Transverse colon (tissue), 4 donors: Measurements from ENCODE around the gene TNXB. TPM values are rescaled to one million over a fixed set of nuclear protein-coding genes. Genes with fewer than 3 reads are reported as not detected.

Source experiments
- DNase-seq: peaks from one replicate; pipeline ENCODE4 v3.0.0-alpha.2; 2019
- H3K27ac ChIP-seq, 4 donors: fragments of 200-600 bp; sonication (generic); 2 replicates each; pipeline ENCODE4 v1.5.1; 2016 to 2018; ENCODE audit warnings: inconsistent platforms in 4 of 4
- H3K27me3 ChIP-seq: fragments of 200-600 bp; sonication (generic); 2 replicates; pipeline ENCODE4 v1.5.1; 2017; ENCODE audit warnings: inconsistent platforms
- H3K36me3 ChIP-seq, 4 donors: fragments of 200-600 bp; sonication (generic); 2 replicates each; pipeline ENCODE4 v1.5.1; 2017 to 2019; ENCODE audit warnings: inconsistent platforms in 4 of 4
- H3K4me1 ChIP-seq, 4 donors: fragments of 200-600 bp; sonication (generic); 2 replicates each; pipeline ENCODE4 v1.5.1; 2017 to 2020; ENCODE audit warnings: inconsistent platforms in 4 of 4
- H3K4me3 ChIP-seq, 4 donors: fragments of 200-600 bp; sonication (generic); 1 replicate in 1 of 4; 2 replicates in 3 of 4; pipeline versions ENCODE4 v1.5.1 to v1.6.1; 2017 to 2019; ENCODE audit warnings: inconsistent platforms in 4 of 4
- H3K9me3 ChIP-seq, 2 donors: fragments of 200-600 bp; sonication (generic); 2 replicates each; pipeline ENCODE4 v1.5.1; 2017 to 2019; ENCODE audit warnings: inconsistent platforms in 2 of 2
- EP300 ChIP-seq: sonication (generic); formaldehyde crosslinking; IDR thresholded peaks from one replicate; pipeline ENCODE4 v1.6.1; 2017; ENCODE audit warnings: antibody characterized with exemption, low read depth
- POLR2A ChIP-seq: fragments of 450-650 bp; IDR thresholded peaks from one replicate; pipeline ENCODE4 v1.6.1; 2016; ENCODE audit warnings: antibody characterized with exemption, mild to moderate bottlenecking, moderate library complexity
- POLR2AphosphoS5 ChIP-seq, 3 donors: sonication (generic); formaldehyde crosslinking; IDR thresholded peaks; one replicate each; pipeline ENCODE4 v1.6.1; 2016; ENCODE audit warnings: antibody characterized with exemption in 3 of 3
- WGBS, 2 donors: methylation state at CpG; one replicate each; pipeline ENCODE4 v1.1.5; 2018; ENCODE audit warnings: low coverage in 1 of 2; 5-methylcytosine and 5-hydroxymethylcytosine counted together
- in situ Hi-C, 4 donors: fragments of 200-750 bp; cut with MboI; loops; one replicate each; pipeline versions ENCODE4 v1.15.0 to v1.15.1; 2017; ENCODE audit warnings: low sequenced_read_pairs in 3 of 4, low pct_ligation_motif_present in 1 of 4, low pct_unique_long_range_greater_than_20kb in 1 of 4
- intact Hi-C: fragments of 100-400 bp; cut with DNase I; formaldehyde crosslinking; loops from one replicate; pipeline ENCODE4 v1.15.1; 2023; ENCODE audit warnings: low total_unique reads
- total RNA-seq, 4 donors: library from RNA; depleted of rRNA; stranded (reverse); fragments of >200 nt; gene quantifications; one replicate each; pipeline ENCODE4 v1.1.0, GENCODE V29; 2016
- TF ChIP-seq, protein P1 (sequence below), 5 experiments: fragments of 200-600 bp in 3 of 5; fragments of 450-650 bp in 2 of 5; sonication (generic) in 3 of 5; IDR thresholded peaks; 1 replicate in 2 of 5; 2 replicates in 3 of 5; pipeline ENCODE4 v1.5.1; 2016 to 2017; ENCODE audit warnings: antibody characterized with exemption in 5 of 5, inconsistent platforms in 3 of 5, mild to moderate bottlenecking in 2 of 5, moderate library complexity in 1 of 5

The TNXB gene
- total RNA-seq, 4 donors from 2014 or later = 47.7 to 205 (median 66.2) TPM

- Histone ChIP-seq H3K27me3 (no peaks in the 10 kb centered on the region), H3K27ac (no peak overlapping the region), H3K36me3 (peaks cover 0 to 67% (median 17%) of the 10 kb centered on the region in 4 donors), H3K9me3 (no peaks in the 10 kb centered on the region), H3K4me3 (no peak overlapping the region), H3K4me1 (peaks cover 7 to 20% (median 10%) of the 10 kb centered on the region in 4 donors)
- TF ChIP-seq, protein P1, sequence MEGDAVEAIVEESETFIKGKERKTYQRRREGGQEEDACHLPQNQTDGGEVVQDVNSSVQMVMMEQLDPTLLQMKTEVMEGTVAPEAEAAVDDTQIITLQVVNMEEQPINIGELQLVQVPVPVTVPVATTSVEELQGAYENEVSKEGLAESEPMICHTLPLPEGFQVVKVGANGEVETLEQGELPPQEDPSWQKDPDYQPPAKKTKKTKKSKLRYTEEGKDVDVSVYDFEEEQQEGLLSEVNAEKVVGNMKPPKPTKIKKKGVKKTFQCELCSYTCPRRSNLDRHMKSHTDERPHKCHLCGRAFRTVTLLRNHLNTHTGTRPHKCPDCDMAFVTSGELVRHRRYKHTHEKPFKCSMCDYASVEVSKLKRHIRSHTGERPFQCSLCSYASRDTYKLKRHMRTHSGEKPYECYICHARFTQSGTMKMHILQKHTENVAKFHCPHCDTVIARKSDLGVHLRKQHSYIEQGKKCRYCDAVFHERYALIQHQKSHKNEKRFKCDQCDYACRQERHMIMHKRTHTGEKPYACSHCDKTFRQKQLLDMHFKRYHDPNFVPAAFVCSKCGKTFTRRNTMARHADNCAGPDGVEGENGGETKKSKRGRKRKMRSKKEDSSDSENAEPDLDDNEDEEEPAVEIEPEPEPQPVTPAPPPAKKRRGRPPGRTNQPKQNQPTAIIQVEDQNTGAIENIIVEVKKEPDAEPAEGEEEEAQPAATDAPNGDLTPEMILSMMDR (IDR thresholded peaks at IDR 0.05) = no peak
- TF ChIP-seq EP300 (no peak), POLR2AphosphoS5 (IDR thresholded peaks at IDR 0.05) (no peak), POLR2A (no peak)
- in situ Hi-C loops (no loop called here), intact Hi-C loops (no loop called here)
- WGBS, 2 donors = 92% methylated on average over 12 of the region's 12 CpGs; no CpG with 5 or more reads in 1 of the 2 donors
- DNase-seq = no peak
These were observed 11.5 kb upstream of the TNXB start for GRCh38 chr6:32120573-32121059.

DNA sequence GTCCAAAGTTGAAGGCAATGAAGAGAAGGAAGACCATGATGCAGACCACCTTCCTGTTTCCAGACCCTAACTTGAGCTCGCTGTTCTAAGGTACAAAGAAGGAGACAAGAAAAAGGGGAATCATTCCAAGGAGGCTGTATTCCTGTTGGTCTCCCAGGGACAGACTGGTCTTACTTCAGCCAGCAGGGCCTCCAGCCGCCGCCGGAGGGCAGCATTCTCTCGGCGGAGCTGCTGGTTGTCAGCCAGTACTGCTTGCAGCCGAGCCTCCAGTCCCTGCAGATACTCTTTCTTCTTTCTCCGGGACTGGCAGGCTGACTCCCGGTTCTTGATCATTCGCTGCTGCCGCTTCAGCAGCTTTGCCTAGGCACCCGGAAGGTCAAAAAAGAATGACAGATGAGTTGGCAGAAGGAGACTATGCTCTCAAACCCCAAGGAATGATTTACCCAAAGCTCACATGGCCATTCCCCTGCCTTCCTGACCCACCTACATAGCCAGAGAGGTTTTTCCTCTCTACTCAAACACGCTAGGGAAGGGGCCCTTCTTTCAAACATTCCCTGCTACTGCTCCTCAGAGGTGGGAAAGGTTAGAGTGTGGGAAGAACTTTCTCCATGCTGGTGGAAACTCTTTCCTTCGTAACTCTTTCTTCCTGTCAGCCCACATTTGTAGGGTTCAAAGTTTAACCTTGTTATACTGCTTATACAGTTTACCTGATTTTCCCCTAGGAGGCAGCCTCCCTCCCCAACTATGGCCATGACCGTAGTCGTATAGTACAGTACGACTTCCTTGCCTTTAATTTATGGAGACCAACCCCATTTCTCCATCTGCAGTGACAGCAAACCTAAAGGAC, 9.9 kb upstream of the TNXB start:
- 15 to 22% methylated on average over 5 to 17 of the region's 17 CpGs for WGBS, 2 donors
- no peaks in the 10 kb centered on the region for H3K27me3 ChIP-seq
- peak; percentile 90 for DNase-seq
- peaks cover 7 to 26% (median 12%) of the 10 kb centered on the region in 4 donors for H3K4me1 ChIP-seq
- H3K9me3 ChIP-seq = no peaks in the 10 kb centered on the region
- peaks cover 0 to 56% (median 17%) of the 10 kb centered on the region in 4 donors for H3K36me3 ChIP-seq
- TF ChIP-seq, protein P1 (IDR thresholded peaks at IDR 0.05) = peak; percentile 87 to 93 (median 89)
- peak in 2 of 3 donors; percentile 42 to 50 for TF ChIP-seq POLR2AphosphoS5 (IDR thresholded peaks at IDR 0.05)
- no peak for TF ChIP-seq EP300
- no peak for TF ChIP-seq POLR2A
- H3K4me3 ChIP-seq = peak overlapping the region in 1 of 4 donors; percentile 25
- in situ Hi-C loops (no loop called here), intact Hi-C loops (loop anchor here (2.0 kb wide), 1 partner anchor 36 kb away; the partner anchor contains the start of gene PPT2)
- H3K27ac ChIP-seq = peak overlapping the region; percentile 75 to 84 (median 78)

- TF ChIP-seq POLR2A = no peak
- TF ChIP-seq EP300 = no peak
- TF ChIP-seq, protein P1 (IDR thresholded peaks at IDR 0.05) = no peak
- TF ChIP-seq POLR2AphosphoS5 (IDR thresholded peaks at IDR 0.05) = no peak
- DNase-seq = no peak
- no peak overlapping the region for H3K4me3 ChIP-seq
- in situ Hi-C loops (no loop called here), intact Hi-C loops (no loop called here)
- no peaks in the 10 kb centered on the region for H3K27me3 ChIP-seq
- H3K27ac ChIP-seq = no peak overlapping the region
- WGBS, 2 donors = 92% methylated on average over 9 of the region's 9 CpGs; no CpG with 5 or more reads in 1 of the 2 donors
- H3K4me1 ChIP-seq = peaks cover 12 to 40% (median 19%) of the 10 kb centered on the region in 4 donors
- peaks cover 0 to 50% (median 17%) of the 10 kb centered on the region in 4 donors for H3K36me3 ChIP-seq
- no peaks in the 10 kb centered on the region for H3K9me3 ChIP-seq
These were observed 8.3 kb upstream of the TNXB start for GRCh38 chr6:32117461-32117860.

DNA sequence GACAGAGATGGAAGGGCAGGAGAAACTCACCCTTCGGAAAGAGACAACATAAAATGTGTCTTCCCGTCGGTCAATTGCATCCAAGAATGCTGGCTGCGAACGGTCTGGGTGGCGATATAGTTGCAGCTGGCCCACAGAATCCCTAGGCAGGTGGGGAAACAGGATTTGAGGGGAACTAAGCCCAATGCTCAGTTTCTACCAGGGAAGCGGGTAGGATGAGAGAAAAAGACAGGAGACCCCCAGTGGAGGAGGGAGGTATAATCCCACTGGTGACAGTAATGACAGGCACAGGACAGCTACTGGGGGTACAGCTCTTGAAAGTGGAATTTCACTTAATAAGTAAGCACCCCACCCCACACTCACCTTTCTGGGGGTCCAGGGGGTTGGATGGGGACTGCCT, 7.5 kb upstream of the TNXB start:
- intact Hi-C loops (no loop called here), in situ Hi-C loops (no loop called here)
- TF ChIP-seq, protein P1 (IDR thresholded peaks at IDR 0.05) = peak in 3 of 5 experiments; percentile 13 to 23 (median 18)
- no peak for TF ChIP-seq POLR2A
- H3K9me3 ChIP-seq = no peaks in the 10 kb centered on the region
- peaks cover 12 to 47% (median 22%) of the 10 kb centered on the region in 4 donors for H3K4me1 ChIP-seq
- H3K36me3 ChIP-seq = peaks cover 0 to 46% (median 15%) of the 10 kb centered on the region in 4 donors
- no peak overlapping the region for H3K27ac ChIP-seq
- 87% methylated on average over 7 of the region's 7 CpGs; no CpG with 5 or more reads in 1 of the 2 donors for WGBS, 2 donors
- no peak for DNase-seq
- no peaks in the 10 kb centered on the region for H3K27me3 ChIP-seq
- no peak overlapping the region for H3K4me3 ChIP-seq
